ENCODE results near the gene SRPK1.

The SRPK1 gene

GRCh38 chr6:35960187-35960586 is 39.3 kb upstream of the SRPK1 start:
- no peak for DNase-seq (ENCODE audit: low read depth)
- H3K4me3 ChIP-seq (replicated peaks; ENCODE audit: low read depth, low read length): no peak overlapping the region
- TF ChIP-seq CTCF (IDR thresholded peaks at IDR 0.05; ENCODE audit: low read length, missing control alignments): no peak

- peak; percentile 27 for TF ChIP-seq CTCF (IDR thresholded peaks at IDR 0.05; ENCODE audit: low read length, missing control alignments)
- H3K4me3 ChIP-seq (replicated peaks; ENCODE audit: low read depth, low read length): no peak overlapping the region
- no peak for DNase-seq (ENCODE audit: low read depth)
These were observed 35.1 kb upstream of the SRPK1 start for GRCh38 chr6:35955970-35956369.

- no peak for DNase-seq (ENCODE audit: low read depth)
- H3K4me3 ChIP-seq (replicated peaks; ENCODE audit: low read depth, low read length): no peak overlapping the region
- TF ChIP-seq CTCF (IDR thresholded peaks at IDR 0.05; ENCODE audit: low read length, missing control alignments): no peak
These were observed 34.6 kb upstream of the SRPK1 start for GRCh38 chr6:35955521-35955920.

- DNase-seq (ENCODE audit: low read depth): no peak
- no peak for TF ChIP-seq CTCF (IDR thresholded peaks at IDR 0.05; ENCODE audit: low read length, missing control alignments)
- no peak overlapping the region for H3K4me3 ChIP-seq (replicated peaks; ENCODE audit: low read depth, low read length)
These were observed 34.2 kb upstream of the SRPK1 start for GRCh38 chr6:35955071-35955470.

GRCh38 chr6:35954333-35954732 is 33.4 kb upstream of the SRPK1 start:
- TF ChIP-seq CTCF (IDR thresholded peaks at IDR 0.05; ENCODE audit: low read length, missing control alignments): no peak
- no peak overlapping the region for H3K4me3 ChIP-seq (replicated peaks; ENCODE audit: low read depth, low read length)
- DNase-seq (ENCODE audit: low read depth): no peak

- peak; percentile 50 for TF ChIP-seq CTCF (IDR thresholded peaks at IDR 0.05; ENCODE audit: low read length, missing control alignments)
- DNase-seq (ENCODE audit: low read depth): peak; percentile 47
- H3K4me3 ChIP-seq (replicated peaks; ENCODE audit: low read depth, low read length): no peak overlapping the region
These were observed 27.8 kb upstream of the SRPK1 start for GRCh38 chr6:35948725-35949124.

- TF ChIP-seq CTCF (IDR thresholded peaks at IDR 0.05; ENCODE audit: low read length, missing control alignments): no peak
- H3K4me3 ChIP-seq (replicated peaks; ENCODE audit: low read depth, low read length): no peak overlapping the region
- DNase-seq (ENCODE audit: low read depth): no peak
These were observed 24.7 kb upstream of the SRPK1 start for GRCh38 chr6:35945650-35946025.

Measured in fibroblast of pulmonary artery (primary cell).